Activated naive CD8-positive, alpha-beta T cell treated with anti-CD3 and anti-CD28 coated beads for 36 hours (primary cell): ENCODE results near the gene NUFIP2. TPM values are rescaled to one million over a fixed set of nuclear protein-coding genes. Genes with fewer than 3 reads are reported as not detected.
A peak's percentile ranks its signal among the peaks of the same experiment; 100 is the strongest.
"Not testable (repeated sequence)": the region's sequence is repeated elsewhere in the genome, so short reads cannot be mapped to it uniquely, and the experiment has no call there.

Source experiments
- DNase-seq: peaks from one replicate; pipeline ENCODE4 v3.0.0; 2021
- H3K27ac Mint-ChIP-seq: one replicate; pipeline ENCODE4 v1.8.0; 2022; ENCODE audit warnings: mild to moderate bottlenecking, moderate library complexity, mixed read lengths
- H3K27me3 Mint-ChIP-seq: one replicate; pipeline ENCODE4 v1.8.0; 2022; ENCODE audit warnings: mild to moderate bottlenecking, mixed read lengths
- H3K36me3 Mint-ChIP-seq: one replicate; pipeline ENCODE4 v1.8.0; 2021; ENCODE audit warnings: mild to moderate bottlenecking, mixed read lengths
- H3K4me1 Mint-ChIP-seq: one replicate; pipeline ENCODE4 v1.8.0; 2021; ENCODE audit warnings: mixed read lengths
- H3K4me3 Mint-ChIP-seq: one replicate; pipeline ENCODE4 v1.8.0; 2022; ENCODE audit warnings: mild to moderate bottlenecking, moderate library complexity, mixed read lengths
- H3K9me3 Mint-ChIP-seq: one replicate; pipeline ENCODE4 v1.8.0; 2022; ENCODE audit warnings: mixed read lengths
- total RNA-seq, 2 experiments: library from RNA; stranded (reverse); gene quantifications; one replicate each; pipeline ENCODE4 v1.2.3, GENCODE V29; 2021

NUFIP2 gene
- total RNA-seq, 2 experiments from 2014 or later: 65.6 to 67.2 TPM

- DNase-seq: peak; percentile 62
- H3K36me3 Mint-ChIP-seq: peaks cover 48% of the 10 kb centered on the region
- peaks cover 5% of the 10 kb centered on the region for H3K27me3 Mint-ChIP-seq
- peak overlapping the region; percentile 99 for H3K27ac Mint-ChIP-seq
- no peaks in the 10 kb centered on the region for H3K9me3 Mint-ChIP-seq
- H3K4me3 Mint-ChIP-seq: peak overlapping the region; percentile 100
- H3K4me1 Mint-ChIP-seq: peaks cover 49% of the 10 kb centered on the region
These were observed 1.6 kb downstream of the NUFIP2 start for GRCh38 chr17:29292071-29292991.

GRCh38 chr17:29291163-29291752, 2.7 kb downstream of the NUFIP2 start:
- DNase-seq: no peak
- peaks cover 58% of the 10 kb centered on the region for H3K4me1 Mint-ChIP-seq
- H3K4me3 Mint-ChIP-seq: peak overlapping the region; percentile 90
- peaks cover 5% of the 10 kb centered on the region for H3K27me3 Mint-ChIP-seq
- peaks cover 58% of the 10 kb centered on the region for H3K36me3 Mint-ChIP-seq
- H3K27ac Mint-ChIP-seq: peak overlapping the region; percentile 92
- no peaks in the 10 kb centered on the region for H3K9me3 Mint-ChIP-seq

- no peak for DNase-seq
- Mint-ChIP-seq H3K4me1 (peaks cover 64% of the 10 kb centered on the region), H3K36me3 (peaks cover 69% of the 10 kb centered on the region), H3K4me3 (peak overlapping the region; percentile 62), H3K27ac (no peak overlapping the region), H3K9me3 (no peaks in the 10 kb centered on the region), H3K27me3 (peaks cover 5% of the 10 kb centered on the region)
These were observed 4.1 kb downstream of the NUFIP2 start for GRCh38 chr17:29289852-29290251.

GRCh38 chr17:29283961-29284360, 10.0 kb downstream of the NUFIP2 start:
- Mint-ChIP-seq H3K9me3 (peaks cover 7% of the 10 kb centered on the region), H3K36me3 (peaks cover 91% of the 10 kb centered on the region), H3K27me3 (no peaks in the 10 kb centered on the region), H3K27ac (no peak overlapping the region), H3K4me3 (peak overlapping the region; percentile 1), H3K4me1 (peaks cover 55% of the 10 kb centered on the region)
- DNase-seq: no peak

GRCh38 chr17:29283496-29283895, 10.5 kb downstream of the NUFIP2 start:
- H3K4me1 Mint-ChIP-seq: peaks cover 54% of the 10 kb centered on the region
- peaks cover 7% of the 10 kb centered on the region for H3K9me3 Mint-ChIP-seq
- no peaks in the 10 kb centered on the region for H3K27me3 Mint-ChIP-seq
- no peak for DNase-seq
- no peak overlapping the region for H3K27ac Mint-ChIP-seq
- peaks cover 91% of the 10 kb centered on the region for H3K36me3 Mint-ChIP-seq
- H3K4me3 Mint-ChIP-seq: no peak overlapping the region

- peaks cover 94% of the 10 kb centered on the region for H3K36me3 Mint-ChIP-seq
- H3K4me1 Mint-ChIP-seq: peaks cover 48% of the 10 kb centered on the region
- peaks cover 7% of the 10 kb centered on the region for H3K9me3 Mint-ChIP-seq
- H3K27me3 Mint-ChIP-seq: no peaks in the 10 kb centered on the region
- peak overlapping the region; percentile 7 for H3K4me3 Mint-ChIP-seq
- H3K27ac Mint-ChIP-seq: peak overlapping the region; percentile 3
- DNase-seq: no peak
These were observed 14.4 kb downstream of the NUFIP2 start for GRCh38 chr17:29279397-29280070.

- H3K36me3 Mint-ChIP-seq: peaks cover 95% of the 10 kb centered on the region
- no peak overlapping the region for H3K4me3 Mint-ChIP-seq
- peaks cover 48% of the 10 kb centered on the region for H3K4me1 Mint-ChIP-seq
These were observed 15.3 kb downstream of the NUFIP2 start for GRCh38 chr17:29278692-29279091.

GRCh38 chr17:29273924-29274323, 20.0 kb downstream of the NUFIP2 start:
- no peak overlapping the region for H3K4me3 Mint-ChIP-seq
- DNase-seq: no peak

More at GRCh38 chr17:29278692-29279091, 15.3 kb downstream of the NUFIP2 start:
- Mint-ChIP-seq H3K27ac (no peak overlapping the region), H3K9me3 (peaks cover 7% of the 10 kb centered on the region), H3K27me3 (no peaks in the 10 kb centered on the region)
- no peak for DNase-seq

GRCh38 chr17:29271980-29272379, 22.0 kb downstream of the NUFIP2 start:
- H3K27ac Mint-ChIP-seq: not testable (repeated sequence)

More at GRCh38 chr17:29273924-29274323, 20.0 kb downstream of the NUFIP2 start:
- H3K9me3 Mint-ChIP-seq: no peaks in the 10 kb centered on the region
- peaks cover 46% of the 10 kb centered on the region for H3K4me1 Mint-ChIP-seq
- H3K36me3 Mint-ChIP-seq: peaks cover 71% of the 10 kb centered on the region
- peak overlapping the region; percentile 17 for H3K27ac Mint-ChIP-seq
- no peaks in the 10 kb centered on the region for H3K27me3 Mint-ChIP-seq

GRCh38 chr17:29263916-29264315, 30.0 kb downstream of the NUFIP2 start:
- Mint-ChIP-seq H3K4me3 (no peak overlapping the region), H3K9me3 (no peaks in the 10 kb centered on the region), H3K36me3 (peaks cover 31% of the 10 kb centered on the region), H3K27ac (peak overlapping the region; percentile 78), H3K4me1 (peaks cover 38% of the 10 kb centered on the region), H3K27me3 (no peaks in the 10 kb centered on the region)
- DNase-seq: no peak

More at GRCh38 chr17:29271980-29272379, 22.0 kb downstream of the NUFIP2 start:
- Mint-ChIP-seq H3K36me3 (peaks cover 52% of the 10 kb centered on the region), H3K4me1 (peaks cover 34% of the 10 kb centered on the region)
- H3K4me3 Mint-ChIP-seq, H3K27me3 Mint-ChIP-seq, H3K9me3 Mint-ChIP-seq, DNase-seq: not testable (repeated sequence)

GRCh38 chr17:29257756-29258155, 36.2 kb downstream of the NUFIP2 start:
- peaks cover 20% of the 10 kb centered on the region for H3K36me3 Mint-ChIP-seq
- H3K4me3 Mint-ChIP-seq: no peak overlapping the region
- no peak overlapping the region for H3K27ac Mint-ChIP-seq
- H3K9me3 Mint-ChIP-seq: no peaks in the 10 kb centered on the region
- DNase-seq: no peak
- peaks cover 32% of the 10 kb centered on the region for H3K4me1 Mint-ChIP-seq
- no peaks in the 10 kb centered on the region for H3K27me3 Mint-ChIP-seq

- H3K27ac Mint-ChIP-seq: peak overlapping the region; percentile 50
- peaks cover 17% of the 10 kb centered on the region for H3K36me3 Mint-ChIP-seq
- peaks cover 33% of the 10 kb centered on the region for H3K4me1 Mint-ChIP-seq
- H3K4me3 Mint-ChIP-seq: no peak overlapping the region
- DNase-seq: no peak
- H3K27me3 Mint-ChIP-seq: no peaks in the 10 kb centered on the region
- H3K9me3 Mint-ChIP-seq: no peaks in the 10 kb centered on the region
These were observed 37.0 kb downstream of the NUFIP2 start for GRCh38 chr17:29256735-29257466.

- Mint-ChIP-seq H3K27me3 (no peaks in the 10 kb centered on the region), H3K9me3 (no peaks in the 10 kb centered on the region)
These were observed 37.9 kb downstream of the NUFIP2 start for GRCh38 chr17:29255926-29256522.

GRCh38 chr17:29253037-29253436, 40.9 kb downstream of the NUFIP2 start:
- H3K36me3 Mint-ChIP-seq: peaks cover 8% of the 10 kb centered on the region
- H3K9me3 Mint-ChIP-seq: no peaks in the 10 kb centered on the region
- H3K27ac Mint-ChIP-seq: no peak overlapping the region
- H3K27me3 Mint-ChIP-seq: no peaks in the 10 kb centered on the region
- no peak for DNase-seq
- peaks cover 20% of the 10 kb centered on the region for H3K4me1 Mint-ChIP-seq
- no peak overlapping the region for H3K4me3 Mint-ChIP-seq

More at GRCh38 chr17:29255926-29256522, 37.9 kb downstream of the NUFIP2 start:
- Mint-ChIP-seq H3K4me1 (peaks cover 30% of the 10 kb centered on the region), H3K36me3 (peaks cover 12% of the 10 kb centered on the region), H3K4me3 (no peak overlapping the region), H3K27ac (peak overlapping the region; percentile 36)
- DNase-seq: no peak
